SH-SY5Y (cell line): ENCODE measurements around the gene MFAP4.

Source experiments
- GATA2 ChIP-seq: IDR thresholded peaks from 2 replicates; pipeline ENCODE4 v1.6.1; 2011; ENCODE audit warnings: mild to moderate bottlenecking, low read depth, low read length
- GATA3 ChIP-seq: IDR thresholded peaks from 2 replicates; pipeline ENCODE4 v1.6.1; 2011; ENCODE audit warnings: low read depth, mild to moderate bottlenecking, low read length, moderate library complexity

- no peak for TF ChIP-seq GATA2
- no peak for TF ChIP-seq GATA3
Observed at GRCh38 chr17:19407601-19408345, 20.8 kb upstream of the MFAP4 start.
